ENCODE results near the gene MBP. TPM values are rescaled to one million over a fixed set of nuclear protein-coding genes. Genes with fewer than 3 reads are reported as not detected.
A peak's percentile ranks its signal among the peaks of the same experiment; 100 is the strongest.

MBP gene
- total RNA-seq, 6 experiments from 2014 or later, result 0.05 to 0.23 (median 0.12) TPM; not detected in 1

GRCh38 chr18:77000527-77000926, 132.1 kb downstream of the MBP start:
- Mint-ChIP-seq H3K27ac (no peak overlapping the region), H3K4me3 (peak overlapping the region; percentile 49; the same call in 1 of the 2 replicates), H3K9me3 (no peaks in the 10 kb centered on the region), H3K4me1 (ENCODE audit: low read depth) (no peaks in the 10 kb centered on the region), H3K36me3 (ENCODE audit: low read depth) (no peaks in the 10 kb centered on the region), H3K27me3 (ENCODE audit: insufficient read depth) (peaks cover 36% of the 10 kb centered on the region)
- TF ChIP-seq CTCF (IDR thresholded peaks at IDR 0.05), result peak; percentile 99
- peak; percentile 31 for DNase-seq

- TF ChIP-seq CTCF (IDR thresholded peaks at IDR 0.05), result no peak
- no peak for DNase-seq
- H3K27ac Mint-ChIP-seq, result no peak overlapping the region
- no peaks in the 10 kb centered on the region for H3K36me3 Mint-ChIP-seq (ENCODE audit: low read depth)
- H3K9me3 Mint-ChIP-seq, result no peaks in the 10 kb centered on the region; the same call in 1 of the 2 replicates
- H3K27me3 Mint-ChIP-seq (ENCODE audit: insufficient read depth), result peaks cover 27% of the 10 kb centered on the region
- H3K4me1 Mint-ChIP-seq (ENCODE audit: low read depth), result no peaks in the 10 kb centered on the region
- H3K4me3 Mint-ChIP-seq, result no peak overlapping the region
Observed at GRCh38 chr18:76999077-76999476, 133.5 kb downstream of the MBP start.

- TF ChIP-seq CTCF (IDR thresholded peaks at IDR 0.05), result no peak
- Mint-ChIP-seq H3K4me3 (no peak overlapping the region), H3K4me1 (ENCODE audit: low read depth) (no peaks in the 10 kb centered on the region), H3K27ac (no peak overlapping the region), H3K9me3 (no peaks in the 10 kb centered on the region; the same call in 1 of the 2 replicates), H3K27me3 (ENCODE audit: insufficient read depth) (peaks cover 23% of the 10 kb centered on the region), H3K36me3 (ENCODE audit: low read depth) (no peaks in the 10 kb centered on the region)
- no peak for DNase-seq
Observed at GRCh38 chr18:76997951-76998808, 134.4 kb downstream of the MBP start.

- Mint-ChIP-seq H3K4me3 (no peak overlapping the region), H3K9me3 (no peaks in the 10 kb centered on the region; the same call in 1 of the 2 replicates), H3K27me3 (ENCODE audit: insufficient read depth) (peaks cover 31% of the 10 kb centered on the region), H3K27ac (no peak overlapping the region), H3K36me3 (ENCODE audit: low read depth) (no peaks in the 10 kb centered on the region), H3K4me1 (ENCODE audit: low read depth) (no peaks in the 10 kb centered on the region)
- no peak for DNase-seq
- no peak for TF ChIP-seq CTCF (IDR thresholded peaks at IDR 0.05)
Observed at GRCh38 chr18:76996429-76996828, 136.2 kb downstream of the MBP start.

GRCh38 chr18:76995896-76996295, 136.7 kb downstream of the MBP start:
- no peak overlapping the region for H3K27ac Mint-ChIP-seq
- no peak for TF ChIP-seq CTCF (IDR thresholded peaks at IDR 0.05)
- no peaks in the 10 kb centered on the region for H3K4me1 Mint-ChIP-seq (ENCODE audit: low read depth)
- no peak for DNase-seq
- no peak overlapping the region for H3K4me3 Mint-ChIP-seq
- peaks cover 31% of the 10 kb centered on the region for H3K27me3 Mint-ChIP-seq (ENCODE audit: insufficient read depth)
- H3K9me3 Mint-ChIP-seq, result no peaks in the 10 kb centered on the region; the same call in 1 of the 2 replicates
- H3K36me3 Mint-ChIP-seq (ENCODE audit: low read depth), result no peaks in the 10 kb centered on the region
